ENCODE data around the gene NOS1. TPM values are rescaled to one million over a fixed set of nuclear protein-coding genes. Genes with fewer than 3 reads are reported as not detected.

The NOS1 gene
- polyA plus RNA-seq, 1 donor = 0.76 TPM

DNA sequence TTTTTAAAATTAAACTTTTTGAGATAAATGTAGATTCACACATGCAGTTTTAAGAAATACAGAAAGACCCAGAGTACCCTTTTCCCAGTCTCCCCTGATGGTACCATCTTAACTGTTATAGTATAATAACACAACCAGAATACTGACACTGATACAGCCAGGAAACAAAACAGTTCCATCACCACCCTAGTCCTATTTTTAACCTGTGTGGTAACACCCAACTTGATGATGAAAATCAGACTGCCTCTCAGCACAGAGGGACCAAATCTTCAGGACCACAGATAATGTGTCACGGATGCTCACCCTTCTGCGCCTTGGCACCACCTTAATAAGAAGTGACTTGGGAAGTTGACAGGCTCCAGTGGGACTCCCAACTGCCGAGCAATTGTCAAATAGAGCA lies 189.3 kb downstream of the NOS1 start:
- DNase-seq (ENCODE audit: low read depth) = no peak

DNA sequence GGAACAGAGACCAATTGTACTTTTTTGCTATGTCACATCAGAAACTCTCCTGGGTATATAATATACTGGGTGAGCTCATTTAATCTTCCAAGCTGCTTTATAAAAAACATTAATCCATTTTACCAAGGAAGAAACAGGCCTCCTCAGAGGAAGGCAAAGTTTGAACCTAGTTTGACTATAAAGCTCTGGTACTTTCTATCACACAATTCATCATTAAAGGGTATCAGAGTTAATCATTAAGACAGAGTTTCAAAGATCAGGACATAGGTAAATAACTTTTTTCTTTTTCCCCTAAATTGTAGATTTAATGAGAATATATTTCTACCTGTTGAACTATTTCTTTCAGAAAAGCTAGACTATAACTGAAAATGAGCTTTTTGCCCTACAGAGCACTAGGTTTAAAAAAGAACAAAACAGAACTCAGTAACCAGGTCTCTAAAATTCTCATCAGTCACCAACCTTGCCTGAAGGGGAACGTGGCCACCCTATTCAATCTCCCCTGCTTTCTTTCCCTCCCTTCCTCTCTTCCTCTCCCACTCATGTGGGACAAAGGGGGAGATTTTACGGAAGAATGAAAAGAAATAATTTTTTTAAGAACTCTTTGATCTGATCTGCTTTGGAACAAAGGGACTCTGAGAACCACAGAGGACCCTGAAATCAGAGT lies 189.8 kb downstream of the NOS1 start:
- DNase-seq (ENCODE audit: low read depth) = no peak

DNA sequence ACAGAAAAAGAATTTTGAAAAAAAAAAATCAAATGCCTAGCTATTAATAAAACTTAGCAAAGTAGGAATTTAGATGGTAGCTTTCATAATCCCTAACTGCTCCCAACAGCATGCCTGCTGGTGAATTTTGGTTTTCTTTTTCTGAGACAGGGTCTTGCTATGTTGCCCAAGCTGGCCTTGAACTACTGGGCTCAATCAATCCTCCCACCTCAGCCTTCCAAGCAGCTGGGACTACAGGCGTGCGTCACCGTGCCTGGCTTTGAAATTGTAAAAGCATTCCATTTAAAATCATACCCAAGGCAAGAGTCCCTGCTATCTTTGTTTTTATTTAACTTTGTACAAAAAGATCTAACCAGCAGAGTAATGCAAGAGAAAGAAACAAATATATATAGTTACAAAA lies 191.9 kb downstream of the NOS1 start:
- no peak for DNase-seq (ENCODE audit: low read depth)

DNA sequence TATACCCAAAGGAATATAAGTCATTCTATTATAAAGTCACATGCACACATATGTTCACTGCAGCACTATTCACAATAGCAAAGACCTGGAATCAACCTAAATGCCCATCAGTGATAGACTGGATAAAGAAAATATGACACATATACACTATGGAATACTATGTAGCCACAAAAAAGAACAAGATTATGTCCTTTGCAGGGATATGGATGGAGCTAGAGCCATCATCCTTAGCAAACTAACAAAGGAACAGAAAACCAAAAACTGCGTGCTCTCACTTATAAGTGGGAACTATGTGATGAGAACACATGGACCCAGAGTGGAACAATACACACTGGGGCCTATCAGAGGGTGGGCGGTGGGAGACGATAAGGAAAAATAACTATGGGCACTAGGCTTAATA lies 192.4 kb downstream of the NOS1 start:
- no peak for DNase-seq (ENCODE audit: low read depth)

DNA sequence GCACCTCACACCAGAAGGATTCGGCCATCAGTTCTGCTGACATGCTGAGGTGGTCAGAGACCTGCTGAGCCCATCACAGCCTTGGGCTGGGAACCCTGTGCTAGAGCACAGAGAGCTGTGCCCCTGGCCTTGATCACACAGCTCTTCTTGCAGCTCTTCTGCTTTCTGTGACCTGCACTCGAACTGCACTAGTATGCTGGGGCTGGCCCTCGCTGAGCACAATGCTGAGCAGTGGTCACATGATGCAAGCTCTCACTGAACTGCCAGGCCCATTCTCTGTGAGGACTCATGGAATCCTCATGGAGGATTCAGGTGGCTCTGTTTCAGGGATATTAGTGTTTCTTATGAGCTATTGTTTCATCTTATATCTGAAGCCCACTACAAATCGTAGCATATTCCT lies 193.7 kb downstream of the NOS1 start:
- DNase-seq (ENCODE audit: low read depth) = no peak

DNA sequence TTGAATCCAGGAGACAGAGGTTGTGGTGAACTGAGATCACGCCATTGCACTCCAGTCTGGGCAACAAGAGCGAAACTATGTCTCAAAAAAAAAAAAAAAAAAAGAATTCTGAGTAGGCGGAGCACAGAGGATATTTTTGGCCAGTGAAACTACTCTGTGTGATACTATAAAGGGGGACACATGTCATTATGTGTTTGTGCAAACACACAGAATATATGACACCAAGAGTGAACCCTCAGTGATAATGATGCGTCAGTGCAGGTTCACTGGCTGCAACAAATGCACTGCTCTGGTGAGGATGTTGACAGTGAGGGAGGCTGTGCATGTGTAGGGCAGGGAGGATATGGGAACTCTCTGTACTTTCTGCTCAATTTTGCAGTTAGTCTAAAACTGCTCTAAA lies 195.3 kb downstream of the NOS1 start:
- DNase-seq (ENCODE audit: low read depth) = no peak

DNA sequence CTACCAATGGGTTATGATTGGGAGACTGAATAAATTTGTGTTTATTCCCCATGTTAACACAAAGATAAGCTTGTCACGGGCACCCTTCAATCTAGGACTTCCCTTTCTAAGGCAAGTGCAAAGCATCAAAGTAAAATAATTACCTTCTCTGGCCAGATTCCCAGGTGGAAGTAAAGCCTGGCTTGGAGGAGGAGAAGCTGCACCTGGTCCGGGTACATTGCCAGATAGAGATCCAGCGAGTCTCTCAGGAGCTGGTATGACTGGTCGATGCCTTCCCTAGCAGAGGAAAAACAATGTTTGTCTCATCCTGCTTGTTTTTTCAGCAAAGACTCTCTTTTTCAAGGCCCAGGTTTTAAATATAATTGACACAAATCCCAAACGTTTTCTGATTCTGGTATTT lies 196.1 kb downstream of the NOS1 start:
- DNase-seq (ENCODE audit: low read depth) = no peak

DNA sequence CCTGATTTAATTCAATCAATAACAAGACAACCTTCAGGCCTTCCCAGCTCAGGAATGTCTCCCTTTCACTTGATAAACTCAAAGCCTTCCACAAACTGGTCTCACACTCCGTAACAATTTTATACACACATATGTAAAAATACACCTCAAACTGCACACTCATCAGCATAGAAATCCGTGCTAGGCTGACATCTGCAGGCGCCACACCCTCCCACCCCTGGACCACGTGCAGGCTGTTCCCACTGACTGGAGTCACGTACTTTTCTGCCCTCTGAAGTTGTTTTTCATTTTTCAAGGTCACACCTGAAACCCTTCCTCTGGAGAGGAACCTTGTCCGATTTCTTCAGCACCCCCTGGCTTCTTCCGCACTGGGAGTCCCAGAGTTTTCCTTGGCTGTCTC lies 198.8 kb downstream of the NOS1 start:
- no peak for DNase-seq (ENCODE audit: low read depth)

DNA sequence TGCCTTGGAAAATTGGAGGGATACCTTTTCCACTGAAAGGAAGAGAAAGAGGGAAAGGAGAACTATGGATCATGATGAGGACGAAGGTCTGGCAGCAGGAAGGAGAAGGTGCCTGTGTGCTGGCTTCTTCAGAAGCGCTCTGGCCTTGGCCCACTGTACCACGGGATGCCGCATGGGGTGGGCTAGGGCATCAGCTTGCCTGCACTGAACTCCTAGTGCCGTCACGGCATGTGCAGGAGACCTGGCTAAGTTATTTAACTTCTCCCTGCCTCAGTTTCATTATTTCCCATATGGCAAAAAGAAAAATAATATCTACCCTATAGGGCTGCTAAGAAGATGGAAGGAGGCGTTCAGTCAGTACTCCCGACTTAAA lies 199.3 kb downstream of the NOS1 start:
- DNase-seq (ENCODE audit: low read depth) = no peak

DNA sequence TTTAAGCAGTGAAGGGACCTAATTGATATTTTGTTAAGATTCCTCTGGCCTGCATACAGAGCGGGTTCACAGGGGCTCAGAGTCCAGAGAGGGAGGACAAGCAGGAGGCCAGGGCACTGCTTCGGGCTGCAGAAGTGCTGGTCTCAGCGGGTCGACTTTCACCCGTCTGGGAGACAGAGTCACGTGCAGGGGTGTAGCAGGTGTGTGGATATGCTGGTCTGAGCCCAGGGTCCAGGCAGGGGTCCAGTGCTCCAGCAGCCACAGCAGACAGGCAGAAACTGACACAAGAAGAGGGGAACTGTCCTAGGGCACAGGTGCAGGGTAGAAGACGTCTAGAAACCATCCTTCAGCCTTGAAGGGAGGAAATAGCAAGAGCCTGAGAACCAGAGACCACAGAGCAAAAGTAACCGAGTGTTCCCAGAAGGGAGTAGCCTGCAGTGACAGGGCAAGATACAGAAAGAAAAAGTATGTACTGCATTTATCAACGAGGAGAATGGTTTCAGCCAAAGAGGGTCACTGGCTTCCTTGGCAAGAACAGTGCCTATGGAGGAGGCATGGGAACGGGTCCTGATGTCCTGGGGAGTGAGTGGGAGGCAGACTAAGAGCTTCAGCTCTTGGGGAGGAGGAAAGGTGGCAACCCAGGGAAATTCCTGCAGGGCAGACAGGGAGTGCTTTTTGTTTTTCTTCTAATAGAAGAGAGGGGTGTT lies 199.8 kb downstream of the NOS1 start:
- no peak for DNase-seq (ENCODE audit: low read depth)

DNA sequence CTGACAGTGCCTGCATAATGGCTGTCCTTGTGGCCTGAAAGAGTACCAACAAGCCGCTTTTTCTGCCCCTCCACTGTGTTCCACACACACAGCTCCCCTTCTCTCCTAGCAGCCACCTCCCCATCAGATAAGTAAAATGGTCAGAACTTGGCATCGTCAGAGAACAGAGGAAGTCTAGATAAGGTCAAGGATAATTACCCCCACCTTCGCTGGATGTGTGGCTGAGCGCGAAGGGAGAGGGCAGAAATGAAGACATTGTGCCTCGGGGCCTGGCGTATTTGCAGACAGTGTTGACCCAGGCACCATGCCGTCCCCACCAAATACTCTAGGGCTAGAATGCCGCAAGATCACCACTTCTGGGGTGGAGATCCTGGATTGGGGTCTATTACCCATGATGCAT lies 201.8 kb downstream of the NOS1 start:
- no peak for DNase-seq (ENCODE audit: low read depth)

DNA sequence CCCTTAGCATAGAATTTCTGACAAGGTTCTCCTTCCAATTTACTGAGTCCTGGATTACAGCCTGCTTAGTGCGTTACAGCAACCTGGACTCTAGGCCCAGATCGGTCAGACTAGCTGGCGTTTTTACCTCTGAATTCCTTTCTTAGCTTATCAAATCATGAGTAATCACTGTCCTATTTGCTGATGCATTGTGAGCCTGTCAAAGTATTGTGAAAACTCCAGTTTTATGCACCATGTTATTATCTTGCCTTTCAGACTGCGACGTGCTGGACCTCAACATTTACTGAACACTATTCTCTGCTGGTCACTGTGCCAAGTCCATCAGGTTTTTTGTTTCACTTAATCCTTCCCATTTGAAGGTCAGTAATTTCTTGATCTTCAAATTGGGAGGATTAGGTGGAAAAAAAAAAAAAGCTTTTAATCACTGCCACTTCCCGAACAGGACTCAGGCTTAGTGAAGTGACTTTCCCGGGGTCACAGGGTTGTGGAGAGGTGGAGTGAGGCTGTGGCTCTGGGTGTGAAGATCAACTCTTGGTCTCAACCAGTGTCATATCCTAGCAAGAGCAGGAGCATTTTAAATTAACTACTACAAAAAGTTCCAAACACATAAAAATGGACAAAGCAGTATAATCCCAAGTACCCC lies 202.4 kb downstream of the NOS1 start:
- no peak for DNase-seq (ENCODE audit: low read depth)

Other genes with a start within 250 kb of the NOS1 start
- gene FBXO21, start 171.2 kb downstream of the NOS1 start, polyA plus RNA-seq (ENCODE audit: insufficient read length) = 24.9 TPM

Measured in forelimb muscle (tissue), 1 donor.